ENCODE data around the gene CNKSR1.
A peak's percentile ranks its signal among the peaks of the same experiment; 100 is the strongest.

Gene CNKSR1

GRCh38 chr1:26160527-26161414 is 16.5 kb upstream of the CNKSR1 start:
- DNase-seq (ENCODE audit: low read depth in 2 of 2), result no peak

GRCh38 chr1:26161415-26162219 is 15.7 kb upstream of the CNKSR1 start:
- DNase-seq (ENCODE audit: low read depth in 2 of 2), result peak; percentile 17 to 31

GRCh38 chr1:26162220-26162709 is 15.0 kb upstream of the CNKSR1 start:
- DNase-seq (ENCODE audit: low read depth in 2 of 2), result no peak

- DNase-seq (ENCODE audit: low read depth in 2 of 2), result no peak
These were observed 13.6 kb upstream of the CNKSR1 start for GRCh38 chr1:26163684-26164035.

GRCh38 chr1:26164036-26164860 is 13.0 kb upstream of the CNKSR1 start:
- peak; percentile 28 to 42 for DNase-seq (ENCODE audit: low read depth in 2 of 2)

GRCh38 chr1:26164861-26165842 is 12.1 kb upstream of the CNKSR1 start:
- DNase-seq (ENCODE audit: low read depth in 2 of 2), result no peak

GRCh38 chr1:26166719-26167281 is 10.5 kb upstream of the CNKSR1 start:
- no peak for DNase-seq (ENCODE audit: low read depth in 2 of 2)

GRCh38 chr1:26168410-26169197 is 8.7 kb upstream of the CNKSR1 start, which contains the start of gene C1orf232:
Gene C1orf232 (minus strand): TSS chr1:26168963. CDS start chr1:26168499, 464 bp downstream.
- no peak for DNase-seq (ENCODE audit: low read depth in 2 of 2)

GRCh38 chr1:26169198-26169554 is 8.1 kb upstream of the CNKSR1 start:
- DNase-seq (ENCODE audit: low read depth in 2 of 2), result no peak

- DNase-seq (ENCODE audit: low read depth in 2 of 2), result peak; percentile 86 to 88
These were observed 7.4 kb upstream of the CNKSR1 start, which contains the start of gene ZNF593 for GRCh38 chr1:26169669-26170471. Gene ZNF593 (plus strand): TSS chr1:26169908. CDS start chr1:26169984, 76 bp downstream.

- no peak for DNase-seq (ENCODE audit: low read depth in 2 of 2)
These were observed 6.8 kb upstream of the CNKSR1 start for GRCh38 chr1:26170472-26170821.

GRCh38 chr1:26171084-26172072 is 5.9 kb upstream of the CNKSR1 start, which contains the start of gene ZNF593OS:
Gene ZNF593OS (minus strand): TSS chr1:26171832. CDS start chr1:26171661, 171 bp downstream.
- no peak for DNase-seq (ENCODE audit: low read depth in 2 of 2)

GRCh38 chr1:26175346-26175745 is 1.9 kb upstream of the CNKSR1 start:
- no peak for DNase-seq (ENCODE audit: low read depth in 2 of 2)

GRCh38 chr1:26180010-26180506 is 2.8 kb downstream of the CNKSR1 start:
- DNase-seq (ENCODE audit: low read depth in 2 of 2), result no peak

- DNase-seq (ENCODE audit: low read depth in 2 of 2), result no peak
These were observed 4.5 kb downstream of the CNKSR1 start for GRCh38 chr1:26181586-26182382.

- DNase-seq (ENCODE audit: low read depth in 2 of 2), result no peak
These were observed 5.0 kb downstream of the CNKSR1 start for GRCh38 chr1:26182383-26182696.
